HCT116 (cell line): ENCODE measurements around the gene STX10. TPM values are rescaled to one million over a fixed set of nuclear protein-coding genes. Genes with fewer than 3 reads are reported as not detected.

Experiments
- ATAC-seq: fragments of 200-7000 bp; cut with Tn5 transposase; 2 replicates; pipeline ENCODE4 v1.9.1; 2020; ENCODE audit warnings: mild to moderate bottlenecking, moderate library complexity
- BruUV-seq: library from RNA; stranded (reverse); fragments of 400-500 nt; replicated peaks from 2 replicates; lab custom pipeline; 2021; lab: Mats Ljungman, UMichigan
- CTCF ChIA-PET: fragments of 300-600 bp; sonication (Branson Sonifier 250); formaldehyde crosslinking; loops from one replicate; lab custom pipeline; 2021; ENCODE audit warnings: antibody characterized with exemption; lab: Charles Lee
- POLR2A ChIA-PET: fragments of 300-600, 350-600 bp; sonication (Branson Sonifier 250); formaldehyde crosslinking; loops from one replicate; lab custom pipeline; 2021; ENCODE audit warnings: antibody characterized with exemption; lab: Charles Lee
- RAD21 ChIA-PET, 2 experiments: fragments of 300-600 bp; sonication (Branson Sonifier 250); formaldehyde crosslinking; loops; one replicate each; lab custom pipeline; 2023; ENCODE audit warnings: low total read pairs in 2 of 2; ENCODE audit not compliant: uncharacterized antibody in 2 of 2, unreplicated experiment in 2 of 2, low non-redundant PET in 1 of 2; lab: Charles Lee
- DNase-seq: peaks from one replicate; pipeline ENCODE4 v3.0.0-alpha.2; 2010; ENCODE audit warnings: low read depth, low spot score
- H2AFZ ChIP-seq: fragments of 200-600 bp; shearing (Covaris generic), sonication (generic); 2 replicates; pipeline ENCODE4 v1.6.1; 2017; ENCODE audit warnings: low read depth, mixed run types, mixed read lengths, antibody characterized with exemption, low read length; ENCODE audit not compliant: poor library complexity, severe bottlenecking
- H3K27ac ChIP-seq: 2 replicates; pipeline ENCODE4 v1.5.1; 2012; ENCODE audit warnings: low read depth, low read length
- H3K27me3 ChIP-seq: fragments of 200-600 bp; sonication (generic); 2 replicates; pipeline ENCODE4 v1.6.1; 2016; ENCODE audit warnings: mixed run types, low read length, mixed read lengths; ENCODE audit not compliant: insufficient read depth
- H3K36me3 ChIP-seq, 2 experiments: fragments of 200-500 bp in 1 of 2; fragments of 200-600 bp in 1 of 2; sonication (Bioruptor generic) in 1 of 2; sonication (generic) in 1 of 2; 2 replicates each; pipeline versions ENCODE4 v1.5.1 to v1.6.1; 2014 to 2016; ENCODE audit warnings: low read length in 2 of 2, inconsistent platforms in 1 of 2, mixed read lengths in 1 of 2, mixed run types in 1 of 2; ENCODE audit not compliant: insufficient read depth in 2 of 2, control insufficient read depth in 1 of 2
- H3K4me1 ChIP-seq, 2 experiments: fragments of 200-600 bp in 1 of 2; sonication (generic) in 1 of 2; 2 replicates each; pipeline versions ENCODE4 v1.5.1 to v1.6.1; 2012 to 2017; ENCODE audit warnings: low read length in 2 of 2, inconsistent platforms in 1 of 2, mild to moderate bottlenecking in 1 of 2, mixed read lengths in 1 of 2, mixed run types in 1 of 2, moderate library complexity in 1 of 2; ENCODE audit not compliant: insufficient read depth in 2 of 2, control insufficient read depth in 1 of 2
- H3K4me2 ChIP-seq: fragments of 200-600 bp; sonication (generic); 2 replicates; pipeline ENCODE4 v1.6.1; 2017; ENCODE audit warnings: mixed run types, low read length, mixed read lengths
- H3K4me3 ChIP-seq, 2 experiments: fragments of 200-600 bp in 1 of 2; sonication (generic) in 1 of 2; replicated peaks in 1 of 2; 2 replicates each; pipeline ENCODE4 v1.5.1; 2011 to 2016; ENCODE audit warnings: low read length in 2 of 2, control low read depth in 1 of 2, low read depth in 1 of 2, mild to moderate bottlenecking in 1 of 2, mixed read lengths in 1 of 2, mixed run types in 1 of 2
- H3K79me2 ChIP-seq: fragments of 200-600 bp; sonication (generic); 2 replicates; pipeline ENCODE4 v1.6.1; 2017; ENCODE audit warnings: mild to moderate bottlenecking, mixed run types, low read length, moderate library complexity, mixed read lengths; ENCODE audit not compliant: insufficient read depth
- H3K9ac ChIP-seq: fragments of 200-600 bp; sonication (generic); 2 replicates; pipeline ENCODE4 v1.6.1; 2016; ENCODE audit warnings: low read length, mixed read lengths
- H3K9me2 ChIP-seq: fragments of 200-600 bp; sonication (generic), shearing (Covaris generic); 2 replicates; pipeline ENCODE4 v1.6.1; 2017; ENCODE audit warnings: mixed run types, mild to moderate bottlenecking, moderate library complexity; ENCODE audit not compliant: insufficient read depth
- H3K9me3 ChIP-seq, 2 experiments: fragments of 200-500 bp in 1 of 2; fragments of 200-600 bp in 1 of 2; sonication (Bioruptor generic) in 1 of 2; sonication (generic) in 1 of 2; 2 replicates each; pipeline ENCODE4 v1.6.1; 2014 to 2017; ENCODE audit warnings: low read length in 2 of 2, mixed read lengths in 2 of 2, inconsistent platforms in 1 of 2, low read depth in 1 of 2, mild to moderate bottlenecking in 1 of 2, mixed run types in 1 of 2, moderate library complexity in 1 of 2; ENCODE audit not compliant: control insufficient read depth in 1 of 2, insufficient read depth in 1 of 2
- H4K20me1 ChIP-seq: fragments of 200-600 bp; sonication (generic), shearing (Covaris generic); 2 replicates; pipeline ENCODE4 v1.6.1; 2017; ENCODE audit warnings: mixed run types, mild to moderate bottlenecking, moderate library complexity; ENCODE audit not compliant: insufficient read depth
- CBX3 ChIP-seq: IDR thresholded peaks from 2 replicates; pipeline ENCODE4 v1.6.1; 2012; ENCODE audit warnings: low read depth
- CEBPB ChIP-seq: IDR thresholded peaks from 2 replicates; pipeline ENCODE4 v1.6.1; 2012; ENCODE audit warnings: low read depth
- EGR1 ChIP-seq: IDR thresholded peaks from 2 replicates; pipeline ENCODE4 v1.6.1; 2012; ENCODE audit warnings: low read depth
- EZH2 ChIP-seq: fragments of 200-600 bp; sonication (generic); IDR thresholded peaks from 2 replicates; pipeline ENCODE4 v1.6.1; 2017; ENCODE audit warnings: antibody characterized with exemption, mixed run types
- EZH2phosphoT487 ChIP-seq: fragments of 200-600 bp; IDR thresholded peaks from 2 replicates; pipeline ENCODE4 v1.6.1; 2018; ENCODE audit warnings: antibody characterized with exemption, borderline replicate concordance
- JUND ChIP-seq: IDR thresholded peaks from 2 replicates; pipeline ENCODE4 v1.6.1; 2012
- POLR2A ChIP-seq: IDR thresholded peaks from 2 replicates; pipeline ENCODE4 v1.7.0; 2011; ENCODE audit warnings: borderline replicate concordance; ENCODE audit not compliant: insufficient read depth, insufficient read length; ENCODE audit errors: extremely low read depth
- POLR2AphosphoS5 ChIP-seq: IDR thresholded peaks from 2 replicates; pipeline ENCODE4 v1.6.1; 2011; ENCODE audit warnings: mild to moderate bottlenecking, low read depth, low read length, moderate library complexity
- RAD21 ChIP-seq: IDR thresholded peaks from 2 replicates; pipeline ENCODE4 v1.6.1; 2012; ENCODE audit warnings: low read depth, mild to moderate bottlenecking
- SIN3A ChIP-seq: IDR thresholded peaks from 2 replicates; pipeline ENCODE4 v1.6.1; 2012; ENCODE audit warnings: low read depth
- SP1 ChIP-seq: IDR thresholded peaks from 2 replicates; pipeline ENCODE4 v1.6.1; 2012; ENCODE audit warnings: low read depth
- SRF ChIP-seq: IDR thresholded peaks from 2 replicates; pipeline ENCODE4 v1.6.1; 2012; ENCODE audit warnings: low read depth
- TCF7L2 ChIP-seq: IDR thresholded peaks from 2 replicates; pipeline ENCODE4 v1.7.0; 2011; ENCODE audit warnings: borderline replicate concordance, inconsistent platforms; ENCODE audit not compliant: insufficient read depth, insufficient read length; ENCODE audit errors: extremely low read depth
- YY1 ChIP-seq: IDR thresholded peaks from 2 replicates; pipeline ENCODE4 v1.6.1; 2011; ENCODE audit warnings: low read length, low read depth, moderate library complexity, mild to moderate bottlenecking; ENCODE audit not compliant: insufficient replicate concordance; ENCODE audit errors: extremely low read depth
- ZFX ChIP-seq: fragments of 450-650 bp; IDR thresholded peaks from 2 replicates; pipeline ENCODE4 v1.6.1; 2017
- ZNF274 ChIP-seq: fragments of 200-500 bp; sonication (Bioruptor generic); IDR thresholded peaks from 2 replicates; pipeline ENCODE4 v1.6.1; 2014; ENCODE audit warnings: mild to moderate bottlenecking, low read depth, low read length, inconsistent platforms
- intact Hi-C: fragments of 100-400 bp; cut with micrococcal nuclease; formaldehyde crosslinking; loops from 2 replicates; pipeline ENCODE4 v1.10.0; 2022
- total RNA-seq: library from RNA; stranded (reverse); gene quantifications from one replicate; pipeline ENCODE4 v1.2.1, GENCODE V29; 2021; ENCODE audit not compliant: unreplicated experiment
- TF ChIP-seq, protein P1 (sequence below): IDR thresholded peaks from 2 replicates; pipeline ENCODE4 v1.6.1; 2012; ENCODE audit warnings: low read depth
- TF ChIP-seq, protein P2 (sequence below): IDR thresholded peaks from 2 replicates; pipeline ENCODE4 v1.6.1; 2011; ENCODE audit warnings: mild to moderate bottlenecking, low read length, moderate library complexity; ENCODE audit not compliant: insufficient replicate concordance; ENCODE audit errors: extremely low read depth
- TF ChIP-seq, protein P3 (sequence below), 3 experiments: fragments of 200-600 bp in 1 of 3; sonication (generic) in 1 of 3; IDR thresholded peaks in 2 of 3; conservative IDR thresholded peaks in 1 of 3; 2 replicates each; pipeline ENCODE4 v1.5.1; 2012 to 2017; ENCODE audit warnings: low read depth in 2 of 3, low read length in 2 of 3, antibody characterized with exemption in 1 of 3, borderline replicate concordance in 1 of 3, control low read depth in 1 of 3, mild to moderate bottlenecking in 1 of 3, mixed read lengths in 1 of 3, mixed run types in 1 of 3, moderate library complexity in 1 of 3; ENCODE audit not compliant: insufficient read depth in 1 of 3
- TF ChIP-seq, protein P4 (sequence below): IDR thresholded peaks from 2 replicates; pipeline ENCODE4 v1.6.1; 2012

Gene STX10
- total RNA-seq, 1 experiment from 2014 or later, result 149 TPM

DNA sequence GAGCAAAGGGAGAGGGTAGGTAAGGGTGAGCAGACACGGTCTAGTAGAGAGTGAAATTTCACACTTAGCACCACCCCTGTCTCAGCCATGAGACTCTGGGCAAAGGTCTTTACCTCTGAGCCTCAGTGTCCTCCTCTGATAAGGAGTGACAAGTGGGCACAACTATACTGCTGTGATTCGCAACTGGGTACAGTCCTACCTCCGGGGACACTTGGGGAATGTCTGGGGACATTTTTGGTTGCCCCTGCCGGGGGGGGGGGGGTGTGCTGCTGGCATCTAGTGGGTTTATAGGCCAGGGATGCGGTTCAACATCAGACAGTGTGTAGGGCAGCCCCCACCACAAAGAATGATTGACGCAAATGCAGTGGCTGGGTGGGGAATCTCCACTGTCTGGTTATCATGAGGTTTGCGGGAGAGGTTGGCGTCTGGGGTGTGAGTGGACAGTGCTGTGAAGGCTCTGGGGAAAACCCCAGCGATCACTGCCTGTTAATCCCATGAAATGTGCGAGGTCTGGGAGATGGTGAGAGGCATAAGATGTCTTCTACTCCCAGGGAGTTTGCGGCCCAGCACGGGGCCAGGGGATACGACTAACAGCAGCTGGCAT, 27.8 kb downstream of the STX10 start:
- POLR2A ChIA-PET, result no interaction called here

More for the DNA sequence above, 27.8 kb downstream of the STX10 start:
- no peak for DNase-seq
- ATAC-seq, result no peak
- Histone ChIP-seq H3K27me3 (no peaks in the 10 kb centered on the region), H3K36me3 (peaks cover 9 to 31% of the 10 kb centered on the region in 2 experiments; a peak in 3 of 4 replicates), H3K4me3 (no peak overlapping the region), H3K9me3 (no peaks in the 10 kb centered on the region), H3K9ac (no peak overlapping the region), H3K27ac (no peak overlapping the region), H3K9me2 (no peaks in the 10 kb centered on the region), H2AFZ (no peak overlapping the region), H3K79me2 (peaks cover 91% of the 10 kb centered on the region), H4K20me1 (peaks cover 24% of the 10 kb centered on the region; the same call in 1 of the 2 replicates), H3K4me2 (no peak overlapping the region), H3K4me1 (peaks cover 12 to 37% of the 10 kb centered on the region in 2 experiments; a peak in 3 of 4 replicates)
- intact Hi-C loops, result no loop called here
- TF ChIP-seq SIN3A (no peak), POLR2A (no peak), TCF7L2 (no peak), SRF (no peak), SP1 (no peak), EZH2 (no peak), CBX3 (no peak), YY1 (no peak), CEBPB (no peak), ZFX (no peak), RAD21 (no peak), ZNF274 (no peak), EZH2phosphoT487 (no peak), JUND (no peak), EGR1 (no peak), POLR2AphosphoS5 (no peak)
- TF ChIP-seq, protein P1, sequence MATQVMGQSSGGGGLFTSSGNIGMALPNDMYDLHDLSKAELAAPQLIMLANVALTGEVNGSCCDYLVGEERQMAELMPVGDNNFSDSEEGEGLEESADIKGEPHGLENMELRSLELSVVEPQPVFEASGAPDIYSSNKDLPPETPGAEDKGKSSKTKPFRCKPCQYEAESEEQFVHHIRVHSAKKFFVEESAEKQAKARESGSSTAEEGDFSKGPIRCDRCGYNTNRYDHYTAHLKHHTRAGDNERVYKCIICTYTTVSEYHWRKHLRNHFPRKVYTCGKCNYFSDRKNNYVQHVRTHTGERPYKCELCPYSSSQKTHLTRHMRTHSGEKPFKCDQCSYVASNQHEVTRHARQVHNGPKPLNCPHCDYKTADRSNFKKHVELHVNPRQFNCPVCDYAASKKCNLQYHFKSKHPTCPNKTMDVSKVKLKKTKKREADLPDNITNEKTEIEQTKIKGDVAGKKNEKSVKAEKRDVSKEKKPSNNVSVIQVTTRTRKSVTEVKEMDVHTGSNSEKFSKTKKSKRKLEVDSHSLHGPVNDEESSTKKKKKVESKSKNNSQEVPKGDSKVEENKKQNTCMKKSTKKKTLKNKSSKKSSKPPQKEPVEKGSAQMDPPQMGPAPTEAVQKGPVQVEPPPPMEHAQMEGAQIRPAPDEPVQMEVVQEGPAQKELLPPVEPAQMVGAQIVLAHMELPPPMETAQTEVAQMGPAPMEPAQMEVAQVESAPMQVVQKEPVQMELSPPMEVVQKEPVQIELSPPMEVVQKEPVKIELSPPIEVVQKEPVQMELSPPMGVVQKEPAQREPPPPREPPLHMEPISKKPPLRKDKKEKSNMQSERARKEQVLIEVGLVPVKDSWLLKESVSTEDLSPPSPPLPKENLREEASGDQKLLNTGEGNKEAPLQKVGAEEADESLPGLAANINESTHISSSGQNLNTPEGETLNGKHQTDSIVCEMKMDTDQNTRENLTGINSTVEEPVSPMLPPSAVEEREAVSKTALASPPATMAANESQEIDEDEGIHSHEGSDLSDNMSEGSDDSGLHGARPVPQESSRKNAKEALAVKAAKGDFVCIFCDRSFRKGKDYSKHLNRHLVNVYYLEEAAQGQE, result no peak
- TF ChIP-seq, protein P2, sequence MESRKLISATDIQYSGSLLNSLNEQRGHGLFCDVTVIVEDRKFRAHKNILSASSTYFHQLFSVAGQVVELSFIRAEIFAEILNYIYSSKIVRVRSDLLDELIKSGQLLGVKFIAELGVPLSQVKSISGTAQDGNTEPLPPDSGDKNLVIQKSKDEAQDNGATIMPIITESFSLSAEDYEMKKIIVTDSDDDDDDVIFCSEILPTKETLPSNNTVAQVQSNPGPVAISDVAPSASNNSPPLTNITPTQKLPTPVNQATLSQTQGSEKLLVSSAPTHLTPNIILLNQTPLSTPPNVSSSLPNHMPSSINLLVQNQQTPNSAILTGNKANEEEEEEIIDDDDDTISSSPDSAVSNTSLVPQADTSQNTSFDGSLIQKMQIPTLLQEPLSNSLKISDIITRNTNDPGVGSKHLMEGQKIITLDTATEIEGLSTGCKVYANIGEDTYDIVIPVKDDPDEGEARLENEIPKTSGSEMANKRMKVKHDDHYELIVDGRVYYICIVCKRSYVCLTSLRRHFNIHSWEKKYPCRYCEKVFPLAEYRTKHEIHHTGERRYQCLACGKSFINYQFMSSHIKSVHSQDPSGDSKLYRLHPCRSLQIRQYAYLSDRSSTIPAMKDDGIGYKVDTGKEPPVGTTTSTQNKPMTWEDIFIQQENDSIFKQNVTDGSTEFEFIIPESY, result no peak
- TF ChIP-seq, protein P3, sequence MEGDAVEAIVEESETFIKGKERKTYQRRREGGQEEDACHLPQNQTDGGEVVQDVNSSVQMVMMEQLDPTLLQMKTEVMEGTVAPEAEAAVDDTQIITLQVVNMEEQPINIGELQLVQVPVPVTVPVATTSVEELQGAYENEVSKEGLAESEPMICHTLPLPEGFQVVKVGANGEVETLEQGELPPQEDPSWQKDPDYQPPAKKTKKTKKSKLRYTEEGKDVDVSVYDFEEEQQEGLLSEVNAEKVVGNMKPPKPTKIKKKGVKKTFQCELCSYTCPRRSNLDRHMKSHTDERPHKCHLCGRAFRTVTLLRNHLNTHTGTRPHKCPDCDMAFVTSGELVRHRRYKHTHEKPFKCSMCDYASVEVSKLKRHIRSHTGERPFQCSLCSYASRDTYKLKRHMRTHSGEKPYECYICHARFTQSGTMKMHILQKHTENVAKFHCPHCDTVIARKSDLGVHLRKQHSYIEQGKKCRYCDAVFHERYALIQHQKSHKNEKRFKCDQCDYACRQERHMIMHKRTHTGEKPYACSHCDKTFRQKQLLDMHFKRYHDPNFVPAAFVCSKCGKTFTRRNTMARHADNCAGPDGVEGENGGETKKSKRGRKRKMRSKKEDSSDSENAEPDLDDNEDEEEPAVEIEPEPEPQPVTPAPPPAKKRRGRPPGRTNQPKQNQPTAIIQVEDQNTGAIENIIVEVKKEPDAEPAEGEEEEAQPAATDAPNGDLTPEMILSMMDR (IDR thresholded peaks at IDR 0.05 in 2 of 3, conservative IDR thresholded peaks at IDR 0.05 in 1 of 3; ENCODE audit: borderline replicate concordance in 1 of 3, insufficient read depth in 1 of 3, low read depth in 2 of 3, low read length in 2 of 3), result no peak
- TF ChIP-seq, protein P4, sequence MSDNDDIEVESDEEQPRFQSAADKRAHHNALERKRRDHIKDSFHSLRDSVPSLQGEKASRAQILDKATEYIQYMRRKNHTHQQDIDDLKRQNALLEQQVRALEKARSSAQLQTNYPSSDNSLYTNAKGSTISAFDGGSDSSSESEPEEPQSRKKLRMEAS, result no peak
- RAD21 ChIA-PET, result no interaction called here
- no TSS peak for BruUV-seq
- CTCF ChIA-PET, result no interaction called here
